HCEC 1CT (cell line): ENCODE results near the gene PHKG2.
"Not testable (repeated sequence)": the region's sequence is repeated elsewhere in the genome, so short reads cannot be mapped to it uniquely, and the experiment has no call there.

ENCODE experiments used
- DNase-seq: peaks from one replicate; pipeline ENCODE4 v3.0.0-alpha.2; 2017

Gene PHKG2, protein sequence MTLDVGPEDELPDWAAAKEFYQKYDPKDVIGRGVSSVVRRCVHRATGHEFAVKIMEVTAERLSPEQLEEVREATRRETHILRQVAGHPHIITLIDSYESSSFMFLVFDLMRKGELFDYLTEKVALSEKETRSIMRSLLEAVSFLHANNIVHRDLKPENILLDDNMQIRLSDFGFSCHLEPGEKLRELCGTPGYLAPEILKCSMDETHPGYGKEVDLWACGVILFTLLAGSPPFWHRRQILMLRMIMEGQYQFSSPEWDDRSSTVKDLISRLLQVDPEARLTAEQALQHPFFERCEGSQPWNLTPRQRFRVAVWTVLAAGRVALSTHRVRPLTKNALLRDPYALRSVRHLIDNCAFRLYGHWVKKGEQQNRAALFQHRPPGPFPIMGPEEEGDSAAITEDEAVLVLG

DNA sequence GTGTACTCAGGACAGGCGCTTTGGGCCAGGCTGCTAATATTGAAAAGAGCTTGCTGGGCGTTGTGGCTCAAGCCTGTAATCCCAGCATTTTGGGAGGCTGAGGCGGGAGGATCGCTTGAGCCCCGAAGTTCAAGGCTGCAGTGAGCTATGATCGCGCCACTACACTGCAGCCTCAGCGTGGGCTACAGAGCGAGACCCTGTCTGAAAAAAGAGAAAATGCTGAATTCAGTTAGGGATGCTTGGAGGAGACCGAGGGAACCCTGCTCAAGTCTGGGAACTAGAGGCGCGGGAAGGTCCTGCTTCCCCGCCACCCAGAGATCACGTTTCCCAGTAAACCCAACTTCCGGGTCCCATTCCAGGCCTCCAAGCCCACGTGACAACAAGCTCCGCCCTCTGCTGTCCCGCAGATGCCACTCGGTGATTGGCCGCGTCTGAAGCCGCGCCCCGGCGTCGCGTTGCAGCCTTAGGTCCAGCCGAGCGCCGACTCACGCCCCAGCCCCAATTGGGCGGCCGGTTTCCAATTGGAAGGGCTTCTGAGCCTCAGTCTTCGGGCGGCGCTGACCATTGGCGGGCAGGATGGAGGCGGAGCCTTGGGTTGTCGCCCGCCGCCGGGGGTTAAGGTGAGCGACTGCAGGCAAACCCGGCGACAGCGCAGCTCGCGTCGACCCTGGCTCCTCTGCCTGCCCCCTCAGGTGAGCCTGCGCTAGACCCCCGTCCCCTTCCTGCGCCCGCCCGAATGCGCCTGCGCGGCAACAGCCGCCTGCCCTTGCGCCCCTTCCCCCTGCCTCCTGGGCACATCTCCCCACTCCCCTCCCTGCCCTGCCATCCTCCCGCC, at the start of gene PHKG2:
TSS of gene PHKG2 (plus strand) at position 627 of the 835 bp plus-strand sequence. CDS start 396 bp downstream, outside the sequence.
- peak; percentile 99 for DNase-seq

DNA sequence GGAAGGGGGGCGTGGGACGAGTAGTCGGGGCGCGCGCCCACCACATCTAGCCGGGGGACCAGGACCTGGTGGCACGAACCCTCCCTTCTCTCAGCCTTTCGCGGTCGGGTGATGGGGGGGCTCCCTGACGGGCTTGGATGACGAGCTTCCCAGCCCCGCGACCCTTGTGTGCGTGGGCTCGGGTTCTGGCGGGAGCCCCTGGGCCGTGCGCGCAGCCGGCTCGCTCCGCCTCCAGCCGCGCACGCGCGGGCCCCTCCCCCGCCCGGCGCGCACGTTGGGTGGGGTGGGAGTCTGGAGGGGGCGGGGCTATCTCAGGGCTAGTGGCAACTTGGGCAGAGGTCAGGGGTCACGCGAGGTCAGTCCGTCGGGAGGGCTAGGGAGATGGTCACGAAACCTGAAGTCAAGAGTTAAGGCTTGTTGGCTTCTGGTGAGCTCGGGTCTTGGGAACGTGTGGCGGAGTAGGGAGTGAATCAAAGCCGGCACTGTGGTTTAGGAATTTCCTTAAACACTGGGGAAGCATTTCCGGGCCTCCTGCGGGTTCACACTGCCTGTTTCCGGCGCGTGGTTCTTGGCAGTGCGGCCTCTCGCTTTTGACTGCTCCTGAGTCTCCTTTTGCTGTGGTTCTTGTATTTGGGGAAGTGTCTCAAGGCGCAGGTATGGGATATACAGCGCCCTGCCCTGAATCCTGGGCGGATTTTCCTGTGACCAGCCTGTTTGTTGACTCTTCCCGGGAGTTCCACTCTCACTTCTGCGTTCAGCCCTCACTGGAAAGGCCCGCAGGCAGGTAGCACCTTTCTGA, 49.2 kb upstream of the PHKG2 start, which contains the start of gene SRCAP:
TSS of gene SRCAP (plus strand) at position 356 of the 799 bp plus-strand sequence. CDS start 1,654 bp downstream, outside the sequence.
- peak; percentile 86 for DNase-seq

DNA sequence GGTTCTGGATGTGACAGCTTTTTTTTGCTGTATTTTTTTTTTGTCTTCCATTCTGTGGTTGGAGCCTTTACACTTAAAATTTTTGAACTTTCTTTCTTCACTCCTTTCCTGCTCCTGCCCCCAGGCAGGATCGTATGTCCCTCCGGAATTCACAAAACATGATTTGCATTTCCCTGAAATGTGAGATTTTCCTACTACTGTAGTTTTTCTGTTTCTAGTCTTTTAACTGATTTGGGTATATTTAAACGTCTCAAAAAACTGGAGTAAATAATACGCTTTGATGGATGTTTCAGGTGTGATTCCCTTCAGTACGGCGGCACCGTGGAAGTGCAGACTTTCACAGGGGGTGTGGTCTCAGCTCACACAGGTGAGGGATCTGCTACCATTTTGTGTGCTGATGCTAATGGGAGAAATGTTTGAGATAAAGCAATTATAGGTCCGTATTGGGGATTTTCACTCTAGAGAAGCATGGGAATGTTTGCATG, 48.6 kb upstream of the PHKG2 start:
- no peak for DNase-seq

DNA sequence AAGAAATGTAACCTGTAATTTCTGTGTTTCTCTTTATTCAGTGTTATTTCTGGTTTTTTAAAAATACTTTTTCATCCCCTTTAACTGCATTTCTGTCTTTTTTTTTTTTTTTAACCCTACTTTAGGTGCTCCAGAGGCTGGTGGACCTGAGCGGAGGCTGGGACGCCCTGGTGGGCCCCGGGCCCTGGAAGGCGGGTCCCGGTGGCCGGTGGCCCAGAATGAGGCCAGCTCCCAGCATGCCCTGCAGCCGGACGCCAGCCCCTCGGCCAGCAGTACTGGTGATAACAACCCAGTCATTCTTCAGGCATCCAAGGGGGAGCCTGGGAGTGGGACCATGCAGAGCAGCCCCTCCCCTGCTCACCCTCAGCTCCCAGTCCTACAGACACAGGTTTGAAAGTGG, 47.7 kb upstream of the PHKG2 start:
- no peak for DNase-seq

DNA sequence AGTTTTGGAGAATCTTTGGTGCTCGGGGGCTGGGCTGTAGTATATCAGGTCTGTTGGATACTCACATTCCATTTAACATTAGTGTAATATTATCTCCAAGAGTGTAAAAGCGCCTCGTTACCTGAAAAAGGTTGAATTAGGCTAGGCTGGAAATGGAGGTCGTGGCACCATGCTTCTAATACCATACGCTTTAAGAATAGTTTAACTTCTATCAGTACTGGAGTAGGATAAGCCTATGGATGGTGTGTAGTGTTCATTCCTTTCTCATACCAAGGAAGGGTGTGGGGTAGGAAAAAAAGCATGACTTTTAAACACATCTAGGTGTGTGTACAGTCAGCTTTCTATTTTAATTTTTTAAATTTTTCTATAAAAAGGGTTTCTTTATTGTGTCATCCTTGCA, 47.3 kb upstream of the PHKG2 start:
- no peak for DNase-seq

DNA sequence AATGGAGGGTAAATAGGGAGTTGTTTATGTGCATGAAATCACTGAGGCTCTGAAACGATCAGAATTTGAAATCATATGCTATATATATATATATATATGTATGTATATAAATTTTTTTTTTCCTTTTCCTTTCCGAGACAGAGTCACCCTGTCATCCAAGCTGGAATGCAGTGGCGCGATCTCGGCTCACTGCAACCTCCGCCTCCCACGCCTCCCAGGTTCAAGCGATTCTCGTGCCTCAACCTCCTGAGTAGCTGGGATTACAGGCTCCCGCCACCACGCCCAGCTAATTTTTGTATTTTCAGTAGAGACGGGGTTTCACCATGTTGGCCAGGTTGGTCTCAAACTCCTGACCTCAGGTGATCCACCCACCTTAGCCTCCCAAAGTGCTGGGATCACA, 45.2 kb upstream of the PHKG2 start:
- not testable (repeated sequence) for DNase-seq

DNA sequence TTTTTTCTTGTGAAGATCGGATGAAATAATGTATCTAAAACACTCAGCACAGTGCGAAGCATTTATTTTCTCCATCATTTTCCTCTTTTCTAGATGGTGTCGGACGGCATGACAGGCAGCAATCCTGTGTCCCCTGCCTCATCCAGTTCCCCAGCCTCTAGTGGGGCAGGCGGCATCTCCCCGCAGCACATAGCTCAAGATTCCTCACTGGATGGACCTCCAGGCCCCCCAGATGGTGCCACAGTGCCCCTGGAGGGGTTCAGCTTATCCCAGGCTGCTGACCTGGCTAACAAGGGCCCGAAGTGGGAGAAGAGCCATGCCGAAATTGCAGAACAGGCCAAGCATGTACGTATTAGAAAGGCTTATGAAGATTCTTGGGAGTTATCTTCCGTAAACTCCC, 44.3 kb upstream of the PHKG2 start:
- DNase-seq: no peak

DNA sequence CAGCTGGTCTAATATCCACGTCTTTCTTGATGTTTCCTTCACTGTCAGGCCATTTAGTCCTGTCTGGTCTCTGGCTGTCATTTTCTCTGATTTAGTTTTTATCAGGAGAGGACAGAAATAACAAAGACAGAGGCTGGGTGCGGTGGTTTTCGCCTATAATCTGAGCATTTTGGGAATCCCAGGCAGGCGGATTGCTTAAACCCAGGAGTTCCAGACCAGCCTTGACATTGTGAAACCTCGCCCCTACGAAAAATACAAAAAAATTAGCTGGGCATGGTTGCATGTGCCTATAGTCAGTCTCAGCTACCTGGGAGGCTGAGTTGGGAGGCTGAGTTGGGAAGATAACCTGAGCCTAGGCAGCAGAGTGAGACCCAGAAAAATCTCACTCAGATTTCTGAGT, 42.2 kb upstream of the PHKG2 start:
- DNase-seq: no peak

DNA sequence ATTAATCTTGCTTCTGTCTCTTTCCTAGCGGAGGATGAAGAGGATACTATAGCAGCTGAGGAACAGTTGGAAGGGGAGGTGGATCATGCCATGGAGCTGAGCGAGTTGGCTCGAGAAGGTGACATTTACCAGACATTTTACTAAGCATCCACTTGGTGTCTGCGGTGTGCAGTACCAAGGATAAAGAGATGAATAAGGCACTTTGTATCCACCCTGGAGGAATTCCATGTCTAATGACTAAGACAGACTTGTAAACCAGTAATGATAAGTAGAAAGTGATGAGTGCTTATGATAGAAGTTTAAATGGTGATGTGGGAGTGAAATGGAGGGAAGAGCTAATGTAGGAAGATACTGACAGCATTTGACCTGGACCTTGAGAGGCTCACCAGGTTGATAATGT, 37.3 kb upstream of the PHKG2 start:
- DNase-seq: no peak

DNA sequence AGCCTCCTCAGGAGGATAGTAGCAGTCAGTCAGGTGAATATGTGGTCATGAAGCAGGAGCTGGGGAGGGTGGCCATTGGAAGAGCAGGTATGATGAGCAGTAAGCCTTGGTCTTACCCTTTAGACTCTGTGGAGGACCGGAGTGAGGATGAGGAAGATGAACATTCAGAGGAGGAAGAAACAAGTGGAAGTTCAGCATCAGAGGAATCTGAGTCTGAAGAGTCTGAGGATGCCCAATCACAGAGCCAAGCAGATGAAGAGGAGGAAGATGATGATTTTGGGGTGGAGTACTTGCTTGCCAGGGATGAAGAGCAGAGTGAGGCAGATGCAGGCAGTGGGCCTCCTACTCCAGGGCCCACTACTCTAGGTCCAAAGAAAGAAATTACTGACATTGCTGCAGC, 36.5 kb upstream of the PHKG2 start:
- DNase-seq: no peak

DNA sequence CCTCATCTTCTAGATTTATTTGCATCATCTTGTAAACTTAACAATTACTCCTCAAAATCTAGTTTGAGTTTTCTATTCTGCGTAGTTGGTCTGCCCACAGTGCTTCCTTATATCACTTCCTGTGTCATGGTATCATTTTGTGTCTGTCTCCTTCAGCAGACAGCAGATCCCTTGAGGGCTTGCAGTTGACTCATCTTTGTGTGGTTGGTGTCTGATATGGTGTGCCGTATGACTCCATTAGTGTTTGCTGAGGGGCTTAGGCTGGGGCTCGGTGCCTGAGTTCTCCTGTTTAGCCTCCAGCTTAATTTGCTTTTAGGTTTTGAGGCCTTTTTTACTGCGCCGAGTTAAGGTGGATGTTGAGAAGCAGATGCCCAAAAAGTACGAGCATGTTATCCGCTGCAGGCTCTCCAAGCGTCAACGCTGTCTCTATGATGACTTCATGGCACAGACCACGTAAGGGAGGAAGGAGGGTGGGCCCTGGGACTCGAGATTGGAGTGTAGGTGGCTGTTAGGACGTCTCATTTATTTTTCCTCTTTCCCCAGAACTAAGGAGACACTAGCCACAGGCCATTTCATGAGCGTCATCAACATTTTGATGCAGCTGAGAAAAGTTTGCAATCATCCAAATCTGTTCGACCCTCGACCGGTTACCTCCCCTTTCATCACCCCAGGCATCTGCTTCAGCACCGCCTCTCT, 32.3 kb upstream of the PHKG2 start:
- DNase-seq: no peak

DNA sequence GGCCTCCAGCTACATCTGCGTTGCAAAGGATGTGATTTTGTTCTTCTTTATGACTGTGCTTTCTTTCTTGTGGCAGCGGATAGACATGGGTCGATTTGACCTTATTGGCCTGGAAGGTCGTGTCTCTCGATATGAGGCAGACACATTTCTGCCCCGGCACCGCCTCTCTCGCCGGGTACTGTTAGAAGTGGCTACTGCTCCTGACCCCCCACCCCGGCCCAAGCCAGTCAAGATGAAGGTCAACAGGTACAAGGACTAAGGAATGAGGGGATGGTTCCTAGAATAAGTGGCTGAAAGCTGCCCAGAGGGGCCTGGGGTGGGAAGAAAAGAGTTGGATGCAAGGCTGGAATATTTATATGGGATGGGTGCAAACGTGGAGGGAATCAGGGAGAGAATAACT, 28.1 kb upstream of the PHKG2 start:
- no peak for DNase-seq

DNA sequence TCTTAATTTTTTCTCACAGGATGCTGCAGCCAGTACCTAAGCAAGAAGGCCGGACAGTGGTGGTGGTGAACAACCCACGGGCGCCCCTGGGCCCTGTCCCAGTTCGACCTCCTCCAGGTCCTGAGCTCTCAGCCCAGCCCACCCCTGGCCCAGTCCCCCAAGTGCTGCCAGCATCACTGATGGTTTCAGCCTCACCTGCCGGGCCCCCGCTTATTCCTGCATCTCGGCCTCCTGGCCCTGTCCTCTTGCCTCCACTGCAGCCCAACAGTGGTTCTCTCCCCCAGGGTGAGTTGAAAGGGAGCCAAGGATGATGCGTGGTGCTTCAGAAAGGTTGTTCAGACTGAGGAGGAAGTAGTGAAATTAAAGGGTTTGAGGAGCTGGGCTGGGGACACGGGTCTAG, 27.5 kb upstream of the PHKG2 start:
- DNase-seq: no peak

DNA sequence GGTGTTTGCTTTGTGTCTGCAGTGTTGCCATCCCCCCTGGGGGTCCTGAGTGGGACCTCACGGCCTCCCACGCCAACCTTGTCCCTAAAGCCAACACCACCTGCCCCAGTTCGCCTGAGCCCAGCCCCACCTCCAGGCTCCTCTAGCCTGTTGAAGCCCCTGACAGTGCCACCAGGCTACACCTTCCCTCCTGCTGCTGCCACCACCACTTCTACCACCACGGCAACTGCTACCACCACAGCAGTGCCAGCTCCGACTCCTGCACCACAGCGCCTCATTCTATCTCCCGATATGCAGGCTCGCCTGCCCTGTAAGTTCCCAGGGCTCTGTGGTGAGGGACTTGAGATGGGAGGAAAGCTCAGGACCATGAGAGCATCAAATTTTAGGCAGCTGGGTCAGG, 27.1 kb upstream of the PHKG2 start:
- DNase-seq: no peak

DNA sequence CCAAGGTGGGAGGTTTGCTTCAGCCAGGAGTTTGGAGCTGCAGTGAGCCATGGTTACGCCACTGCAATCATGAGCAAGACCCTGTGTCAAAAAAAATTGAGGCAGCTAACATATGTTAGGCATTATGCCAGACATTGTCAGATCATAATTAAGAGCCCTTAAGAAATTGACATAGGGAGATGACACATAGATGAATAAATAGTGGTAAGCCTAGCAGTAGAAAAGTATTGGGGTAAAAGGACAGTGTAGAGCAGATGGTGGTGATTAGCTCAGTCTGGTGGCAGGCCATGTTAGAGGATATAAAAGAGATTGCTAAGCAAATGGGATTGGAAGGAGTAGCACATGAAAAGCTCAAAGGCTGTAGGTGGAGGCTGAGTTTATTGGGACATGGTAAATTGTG, 26.6 kb upstream of the PHKG2 start:
- DNase-seq: peak; percentile 66

DNA sequence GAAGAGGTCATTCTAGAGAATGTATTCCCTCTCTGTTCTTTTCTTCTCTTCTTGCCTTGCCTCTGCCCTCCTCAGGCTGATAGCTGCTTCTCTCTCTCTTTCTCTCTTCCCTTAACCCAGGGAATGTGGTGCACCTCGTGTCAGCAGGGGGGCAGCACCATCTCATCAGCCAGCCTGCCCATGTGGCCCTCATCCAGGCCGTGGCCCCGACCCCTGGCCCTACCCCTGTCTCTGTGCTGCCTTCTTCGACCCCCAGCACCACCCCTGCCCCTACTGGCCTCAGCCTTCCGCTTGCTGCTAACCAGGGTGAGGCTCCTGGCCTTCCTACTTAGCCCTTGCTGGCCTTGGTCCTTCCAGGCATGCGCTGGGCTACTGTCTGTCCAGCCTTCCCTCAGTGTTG, 25.8 kb upstream of the PHKG2 start:
- no peak for DNase-seq

DNA sequence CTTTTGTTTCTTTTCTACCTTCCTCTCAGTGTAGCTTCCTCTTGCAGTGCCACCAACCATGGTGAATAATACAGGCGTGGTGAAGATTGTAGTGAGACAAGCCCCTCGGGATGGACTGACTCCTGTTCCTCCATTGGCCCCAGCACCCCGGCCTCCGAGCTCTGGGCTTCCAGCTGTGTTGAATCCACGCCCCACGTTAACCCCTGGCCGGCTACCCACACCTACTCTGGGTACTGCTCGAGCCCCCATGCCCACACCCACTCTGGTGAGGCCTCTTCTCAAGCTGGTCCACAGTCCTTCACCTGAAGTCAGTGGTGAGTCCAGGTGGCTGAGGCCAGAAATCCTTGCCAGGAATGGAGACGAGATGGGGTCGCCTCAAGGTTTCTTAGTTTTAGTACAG, 25.3 kb upstream of the PHKG2 start:
- DNase-seq: no peak

DNA sequence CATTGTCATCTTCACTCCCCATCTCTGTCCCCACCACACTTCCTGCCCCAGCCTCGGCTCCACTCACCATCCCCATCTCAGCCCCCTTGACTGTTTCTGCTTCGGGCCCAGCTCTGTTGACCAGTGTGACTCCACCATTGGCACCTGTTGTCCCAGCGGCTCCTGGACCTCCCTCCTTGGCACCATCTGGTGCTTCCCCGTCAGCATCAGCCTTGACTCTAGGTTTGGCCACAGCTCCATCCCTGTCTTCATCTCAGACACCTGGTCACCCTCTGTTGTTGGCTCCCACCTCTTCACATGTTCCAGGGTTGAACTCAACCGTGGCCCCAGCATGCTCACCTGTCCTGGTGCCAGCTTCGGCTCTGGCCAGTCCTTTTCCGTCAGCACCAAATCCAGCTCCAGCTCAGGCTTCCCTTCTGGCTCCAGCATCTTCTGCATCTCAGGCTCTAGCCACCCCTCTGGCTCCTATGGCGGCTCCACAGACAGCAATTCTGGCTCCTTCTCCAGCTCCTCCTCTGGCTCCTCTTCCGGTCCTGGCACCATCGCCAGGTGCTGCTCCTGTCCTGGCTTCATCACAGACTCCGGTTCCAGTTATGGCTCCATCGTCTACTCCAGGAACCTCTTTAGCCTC, 24.4 kb upstream of the PHKG2 start:
- no peak for DNase-seq

DNA sequence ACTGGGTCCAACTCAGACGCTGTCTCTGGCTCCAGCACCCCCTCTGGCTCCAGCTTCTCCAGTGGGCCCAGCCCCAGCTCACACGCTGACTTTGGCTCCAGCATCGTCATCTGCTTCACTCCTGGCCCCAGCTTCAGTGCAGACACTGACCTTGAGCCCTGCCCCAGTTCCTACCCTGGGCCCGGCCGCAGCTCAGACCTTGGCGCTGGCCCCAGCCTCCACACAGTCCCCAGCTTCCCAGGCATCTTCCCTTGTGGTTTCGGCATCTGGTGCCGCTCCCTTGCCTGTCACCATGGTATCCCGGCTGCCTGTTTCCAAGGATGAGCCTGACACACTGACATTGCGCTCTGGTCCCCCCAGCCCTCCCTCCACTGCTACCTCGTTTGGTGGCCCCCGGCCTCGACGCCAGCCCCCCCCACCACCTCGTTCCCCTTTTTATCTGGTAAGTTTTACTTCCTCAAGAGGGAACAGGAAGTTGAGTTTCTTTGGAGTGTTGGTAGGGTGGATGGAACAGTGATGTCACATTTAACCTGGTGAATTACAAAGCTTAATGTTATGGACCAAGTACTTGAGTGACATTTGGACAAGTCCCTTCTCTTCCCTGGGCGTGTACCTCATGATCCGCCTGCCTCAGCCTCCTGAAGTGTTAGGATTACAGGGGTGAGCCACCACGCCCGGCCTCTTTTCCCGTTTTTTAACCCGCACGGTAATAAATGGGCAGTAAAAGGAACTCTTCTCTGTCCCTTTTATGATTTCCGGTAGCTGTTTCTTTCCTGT, 23.4 kb upstream of the PHKG2 start:
- DNase-seq: no peak

DNA sequence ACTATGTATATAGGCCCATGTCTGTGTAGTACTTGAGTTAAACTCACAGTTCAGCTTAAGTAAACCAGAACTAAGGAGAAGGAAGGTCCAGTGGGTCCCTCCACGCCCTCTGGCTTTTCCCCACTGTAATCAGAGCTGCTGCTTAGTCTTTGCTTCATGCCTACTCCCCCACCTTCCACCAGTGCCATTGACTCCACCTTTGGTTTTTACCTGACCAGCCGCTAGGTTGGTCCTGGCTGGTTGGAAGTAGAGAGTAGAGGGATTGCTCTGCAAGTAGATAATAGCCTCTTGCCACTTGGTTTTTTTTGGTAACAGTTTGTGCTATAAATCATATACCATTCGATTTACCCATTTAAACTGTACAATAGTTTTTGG, 22.8 kb upstream of the PHKG2 start:
- DNase-seq: no peak

DNA sequence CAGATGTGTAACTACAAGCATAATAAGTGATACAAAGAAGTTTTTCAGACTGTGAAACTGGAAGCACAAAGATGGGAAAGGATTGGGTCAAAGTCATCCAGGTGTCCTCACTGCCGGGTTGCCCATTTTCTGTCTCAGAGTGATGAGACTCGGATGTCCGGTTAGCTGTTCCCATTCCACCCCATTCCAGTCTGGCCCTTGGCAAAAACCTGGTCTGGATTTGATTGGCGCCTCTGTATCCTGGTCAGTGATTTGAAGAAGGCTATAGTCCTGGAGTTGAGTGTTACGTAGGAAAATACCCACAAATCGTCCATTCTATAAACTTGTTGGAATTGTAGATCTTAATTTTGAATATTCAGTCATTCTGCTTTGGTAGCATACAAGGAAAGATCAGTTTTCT, 19.9 kb upstream of the PHKG2 start:
- DNase-seq: no peak
